Measurements from ENCODE around the gene MNX1.

MNX1 gene

GRCh38 chr7:157002819-157003421, 7.5 kb downstream of the MNX1 start:
- no peak for DNase-seq (ENCODE audit: low read depth, low spot score)

- DNase-seq (ENCODE audit: low read depth, low spot score): no peak
These were observed 8.3 kb downstream of the MNX1 start for GRCh38 chr7:157001920-157002818.

- no peak for DNase-seq (ENCODE audit: low read depth, low spot score)
These were observed 9.5 kb downstream of the MNX1 start for GRCh38 chr7:157000741-157001653.

- DNase-seq (ENCODE audit: low read depth, low spot score): no peak
These were observed 10.3 kb downstream of the MNX1 start for GRCh38 chr7:156999958-157000726.

GRCh38 chr7:156998988-156999957, 11.2 kb downstream of the MNX1 start:
- DNase-seq (ENCODE audit: low read depth, low spot score): no peak

- no peak for DNase-seq (ENCODE audit: low read depth, low spot score)
These were observed 16.0 kb downstream of the MNX1 start for GRCh38 chr7:156994417-156994816.

GRCh38 chr7:156993925-156994235, 16.6 kb downstream of the MNX1 start:
- DNase-seq (ENCODE audit: low read depth, low spot score): no peak

GRCh38 chr7:156993021-156993924, 17.2 kb downstream of the MNX1 start:
- DNase-seq (ENCODE audit: low read depth, low spot score): no peak

- no peak for DNase-seq (ENCODE audit: low read depth, low spot score)
These were observed 20.5 kb downstream of the MNX1 start for GRCh38 chr7:156989766-156990535.

GRCh38 chr7:156988343-156989185, 21.9 kb downstream of the MNX1 start:
- no peak for DNase-seq (ENCODE audit: low read depth, low spot score)

- no peak for DNase-seq (ENCODE audit: low read depth, low spot score)
These were observed 24.1 kb downstream of the MNX1 start for GRCh38 chr7:156986378-156986777.

GRCh38 chr7:156985101-156985992, 25.1 kb downstream of the MNX1 start:
- no peak for DNase-seq (ENCODE audit: low read depth, low spot score)

- no peak for DNase-seq (ENCODE audit: low read depth, low spot score)
These were observed 26.1 kb downstream of the MNX1 start for GRCh38 chr7:156984174-156984891.

- no peak for DNase-seq (ENCODE audit: low read depth, low spot score)
These were observed 30.8 kb downstream of the MNX1 start for GRCh38 chr7:156979711-156980110.

GRCh38 chr7:156979007-156979606, 31.4 kb downstream of the MNX1 start:
- no peak for DNase-seq (ENCODE audit: low read depth, low spot score)

Measured in activated CD4-positive, CD25-positive, alpha-beta regulatory T cell treated with anti-CD3 and anti-CD28 coated beads, Interleukin-2, amount 50 U/mL, for 16 hours (primary cell).